Measurements from ENCODE around the gene TSPAN1.

The TSPAN1 gene

GRCh38 chr1:46133181-46133658, 41.7 kb upstream of the TSPAN1 start:
- no peak for TF ChIP-seq Cebpa-rat (IDR thresholded peaks at IDR 0.05)
- Histone ChIP-seq H3K27me3 (no peaks in the 10 kb centered on the region), H3K9me3 (replicated peaks in 1 of 11) (no peaks in the 10 kb centered on the region), H3K4me1 (peaks cover 27 to 50% (median 34%) of the 10 kb centered on the region in 10 experiments), H3K9ac (peak overlapping the region; percentile 89 to 99 (median 96)), H3K36me3 (peaks cover 0 to 7% (median under 1%) of the 10 kb centered on the region in 11 experiments; a peak in 7 of 22 replicates), H4K20me1 (peaks cover 0 to 12% (median 0%) of the 10 kb centered on the region in 11 experiments; a peak in 4 of 22 replicates), H3K4me2 (peak overlapping the region; percentile 85 to 98 (median 91)), H3K27ac (peak overlapping the region; percentile 93 to 99 (median 98); a peak in 21 of 22 replicates), H3K4me3 (peak overlapping the region; percentile 66 to 95 (median 87))

- no peak for TF ChIP-seq Cebpa-rat (IDR thresholded peaks at IDR 0.05)
- Histone ChIP-seq H3K9me3 (replicated peaks in 1 of 11) (no peaks in the 10 kb centered on the region), H3K27ac (peak overlapping the region in 9 of 11 experiments; percentile 93 to 99 (median 98); a peak in 18 of 22 replicates), H4K20me1 (peaks cover 0 to 8% (median 0%) of the 10 kb centered on the region in 11 experiments; a peak in 2 of 22 replicates), H3K36me3 (peaks cover 0 to under 1% (median 0%) of the 10 kb centered on the region in 11 experiments; a peak in 1 of 22 replicates), H3K4me3 (peak overlapping the region; percentile 66 to 95 (median 87)), H3K4me2 (peak overlapping the region; percentile 85 to 98 (median 91)), H3K9ac (peak overlapping the region; percentile 89 to 99 (median 96)), H3K4me1 (peaks cover 20 to 46% (median 30%) of the 10 kb centered on the region in 10 experiments), H3K27me3 (no peaks in the 10 kb centered on the region)
Measured at GRCh38 chr1:46133781-46134350, 41.0 kb upstream of the TSPAN1 start.

DNA sequence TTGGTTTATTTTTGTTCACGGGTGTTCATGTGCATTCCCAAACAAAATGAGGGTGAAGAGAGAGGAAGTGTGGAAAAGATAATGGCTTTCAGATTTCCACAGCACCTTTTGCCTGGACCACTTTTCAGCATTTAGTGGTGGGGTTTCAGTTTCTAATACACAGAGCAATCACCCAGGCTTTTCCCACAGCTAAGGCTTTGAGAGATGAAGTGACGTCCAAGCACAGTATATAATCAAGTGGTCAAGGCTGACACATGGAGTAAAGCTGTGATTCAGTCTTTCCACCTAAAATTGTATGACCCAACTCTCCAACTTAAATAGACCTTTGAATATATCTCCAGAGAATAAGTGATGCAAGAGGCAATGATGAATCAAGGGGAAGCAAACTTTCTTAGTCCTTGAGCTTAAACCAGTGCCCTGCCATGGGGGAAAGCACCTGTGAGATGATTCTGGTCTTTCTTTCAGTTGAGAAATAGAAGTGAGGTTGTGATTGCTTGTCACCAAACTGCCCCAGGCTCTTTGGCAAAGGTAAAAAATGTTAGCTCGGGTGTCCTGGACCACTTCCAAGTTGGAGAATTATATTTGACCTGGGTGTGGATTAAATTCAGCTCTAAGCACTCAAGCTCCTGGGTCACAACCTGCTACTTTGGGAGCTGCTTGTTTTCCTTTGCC, 40.1 kb upstream of the TSPAN1 start:
- Histone ChIP-seq H3K36me3 (no peaks in the 10 kb centered on the region), H3K4me2 (peak overlapping the region in 10 of 11 experiments; percentile 23 to 98 (median 90); a peak in 18 of 22 replicates), H4K20me1 (peaks cover 0 to 4% (median 0%) of the 10 kb centered on the region in 11 experiments; a peak in 1 of 22 replicates), H3K4me3 (no peak overlapping the region), H3K9ac (no peak overlapping the region; a peak in 1 of 22 replicates), H3K27me3 (no peaks in the 10 kb centered on the region), H3K9me3 (replicated peaks in 1 of 11) (no peaks in the 10 kb centered on the region), H3K4me1 (peaks cover 12 to 37% (median 21%) of the 10 kb centered on the region in 10 experiments), H3K27ac (peak overlapping the region in 5 of 11 experiments; percentile 94 to 99 (median 98); a peak in 3 of 22 replicates)
- TF ChIP-seq Cebpa-rat (IDR thresholded peaks at IDR 0.05) = 0 out of 22 replicates have a peak, but pooled peaks of 1 of the 11 experiments have one; percentile 21

DNA sequence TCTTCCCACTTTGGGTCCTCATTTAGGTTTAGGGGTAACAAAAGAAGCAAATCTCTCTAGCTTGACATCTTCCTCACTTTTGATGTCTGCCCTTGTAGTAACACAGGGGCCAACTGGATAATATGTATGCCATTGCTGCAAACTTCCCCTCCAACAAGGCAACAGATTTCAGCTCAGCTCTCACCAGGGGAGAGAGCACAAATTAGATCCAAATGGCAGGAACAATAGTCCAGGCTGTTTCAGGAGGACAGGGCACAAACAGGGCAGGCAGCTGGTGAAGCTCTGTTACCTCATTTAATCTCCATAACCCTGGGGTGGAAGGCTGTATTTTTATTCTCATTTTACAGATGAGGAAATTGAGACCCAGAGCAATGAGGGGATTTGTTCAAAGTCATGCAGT, 38.2 kb upstream of the TSPAN1 start:
- peaks cover 12 to 29% (median 20%) of the 10 kb centered on the region in 10 experiments; a peak in 19 of 20 replicates for H3K4me1 ChIP-seq
- no peaks in the 10 kb centered on the region; a peak in 1 of 22 replicates for H3K9me3 ChIP-seq (replicated peaks in 1 of 11)
- no peak overlapping the region for H3K27ac ChIP-seq
- H3K36me3 ChIP-seq = no peaks in the 10 kb centered on the region
- no peaks in the 10 kb centered on the region for H4K20me1 ChIP-seq
- no peaks in the 10 kb centered on the region for H3K27me3 ChIP-seq
- no peak overlapping the region for H3K4me3 ChIP-seq
- H3K4me2 ChIP-seq = no peak overlapping the region
- no peak overlapping the region for H3K9ac ChIP-seq
- TF ChIP-seq Cebpa-rat (IDR thresholded peaks at IDR 0.05) = no peak

GRCh38 chr1:46137916-46138315, 37.0 kb upstream of the TSPAN1 start:
- H3K4me2 ChIP-seq = peak overlapping the region in 4 of 11 experiments; percentile 27 to 48 (median 30); a peak in 5 of 22 replicates
- H3K27ac ChIP-seq = no peak overlapping the region
- no peak overlapping the region for H3K4me3 ChIP-seq
- H3K36me3 ChIP-seq = no peaks in the 10 kb centered on the region
- no peaks in the 10 kb centered on the region for H4K20me1 ChIP-seq
- no peak overlapping the region for H3K9ac ChIP-seq
- H3K4me1 ChIP-seq = peaks cover 12 to 29% (median 20%) of the 10 kb centered on the region in 10 experiments; a peak in 19 of 20 replicates
- no peaks in the 10 kb centered on the region for H3K27me3 ChIP-seq
- no peak for TF ChIP-seq Cebpa-rat (IDR thresholded peaks at IDR 0.05)
- H3K9me3 ChIP-seq (replicated peaks in 1 of 11) = no peaks in the 10 kb centered on the region; a peak in 2 of 22 replicates

GRCh38 chr1:46148318-46148717, 26.6 kb upstream of the TSPAN1 start:
- Histone ChIP-seq H3K27ac (no peak overlapping the region), H3K4me3 (no peak overlapping the region), H3K36me3 (no peaks in the 10 kb centered on the region), H3K4me2 (no peak overlapping the region), H3K9me3 (replicated peaks in 1 of 11) (no peaks in the 10 kb centered on the region; a peak in 1 of 22 replicates), H4K20me1 (no peaks in the 10 kb centered on the region), H3K4me1 (peaks cover 0 to 6% (median 0%) of the 10 kb centered on the region in 10 experiments; a peak in 3 of 20 replicates), H3K27me3 (no peaks in the 10 kb centered on the region), H3K9ac (no peak overlapping the region)
- TF ChIP-seq Cebpa-rat (IDR thresholded peaks at IDR 0.05) = no peak

GRCh38 chr1:46150085-46150484, 24.8 kb upstream of the TSPAN1 start:
- H3K27ac ChIP-seq = no peak overlapping the region
- no peaks in the 10 kb centered on the region for H4K20me1 ChIP-seq
- no peaks in the 10 kb centered on the region for H3K27me3 ChIP-seq
- TF ChIP-seq Cebpa-rat (IDR thresholded peaks at IDR 0.05) = no peak
- peaks cover 0 to 6% (median 0%) of the 10 kb centered on the region in 10 experiments; a peak in 3 of 20 replicates for H3K4me1 ChIP-seq
- no peak overlapping the region for H3K9ac ChIP-seq
- H3K36me3 ChIP-seq = no peaks in the 10 kb centered on the region
- H3K9me3 ChIP-seq (replicated peaks in 1 of 11) = no peaks in the 10 kb centered on the region
- no peak overlapping the region for H3K4me3 ChIP-seq
- no peak overlapping the region for H3K4me2 ChIP-seq

DNA sequence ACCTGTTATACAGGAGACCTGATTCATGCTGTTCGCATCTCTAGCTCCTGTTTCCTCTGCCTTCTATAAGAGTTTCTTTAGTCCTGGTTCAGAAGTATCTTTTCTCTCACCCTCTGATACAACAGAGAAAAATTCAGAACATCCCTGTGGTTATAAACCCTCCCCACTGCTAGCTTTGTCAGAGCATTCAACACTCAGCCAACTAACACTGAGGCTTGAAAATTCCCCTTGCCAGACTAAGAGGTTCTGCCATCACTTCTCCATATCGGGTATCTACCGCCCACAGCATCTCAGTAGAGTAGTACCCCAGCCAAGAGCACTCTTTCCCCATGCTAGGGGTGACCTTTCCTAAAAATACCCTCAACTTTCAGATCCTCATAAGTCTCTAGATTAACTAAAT, 22.9 kb upstream of the TSPAN1 start:
- no peak overlapping the region for H3K27ac ChIP-seq
- no peak overlapping the region for H3K4me3 ChIP-seq
- H4K20me1 ChIP-seq = no peaks in the 10 kb centered on the region
- TF ChIP-seq Cebpa-rat (IDR thresholded peaks at IDR 0.05) = no peak
- H3K27me3 ChIP-seq = no peaks in the 10 kb centered on the region
- no peak overlapping the region for H3K9ac ChIP-seq
- H3K36me3 ChIP-seq = no peaks in the 10 kb centered on the region
- no peaks in the 10 kb centered on the region for H3K9me3 ChIP-seq (replicated peaks in 1 of 11)
- peak overlapping the region in 2 of 11 experiments; percentile 21 to 33; a peak in 2 of 22 replicates for H3K4me2 ChIP-seq
- peaks cover 0 to 6% (median 0%) of the 10 kb centered on the region in 10 experiments; a peak in 3 of 20 replicates for H3K4me1 ChIP-seq

- no peak overlapping the region for H3K4me2 ChIP-seq
- no peak overlapping the region for H3K4me3 ChIP-seq
- no peak for TF ChIP-seq Cebpa-rat (IDR thresholded peaks at IDR 0.05)
- peaks cover 0 to 6% (median 0%) of the 10 kb centered on the region in 10 experiments; a peak in 3 of 20 replicates for H3K4me1 ChIP-seq
- no peak overlapping the region for H3K27ac ChIP-seq
- H3K27me3 ChIP-seq = no peaks in the 10 kb centered on the region
- no peaks in the 10 kb centered on the region for H4K20me1 ChIP-seq
- no peak overlapping the region for H3K9ac ChIP-seq
- H3K36me3 ChIP-seq = no peaks in the 10 kb centered on the region
- H3K9me3 ChIP-seq (replicated peaks in 1 of 11) = no peaks in the 10 kb centered on the region
Measured at GRCh38 chr1:46153228-46153627, 21.7 kb upstream of the TSPAN1 start.

Data from BLaER1 treated with 17β-estradiol and CSF1 and Interleukin-3, amounts not matched to agents 10 nM and 100 nM (cell line).